ENCODE measurements around the gene SLC6A1. TPM values are rescaled to one million over a fixed set of nuclear protein-coding genes. Genes with fewer than 3 reads are reported as not detected.

Gene SLC6A1
- total RNA-seq, 1 donor from 2014 or later = 0.52 TPM

DNA sequence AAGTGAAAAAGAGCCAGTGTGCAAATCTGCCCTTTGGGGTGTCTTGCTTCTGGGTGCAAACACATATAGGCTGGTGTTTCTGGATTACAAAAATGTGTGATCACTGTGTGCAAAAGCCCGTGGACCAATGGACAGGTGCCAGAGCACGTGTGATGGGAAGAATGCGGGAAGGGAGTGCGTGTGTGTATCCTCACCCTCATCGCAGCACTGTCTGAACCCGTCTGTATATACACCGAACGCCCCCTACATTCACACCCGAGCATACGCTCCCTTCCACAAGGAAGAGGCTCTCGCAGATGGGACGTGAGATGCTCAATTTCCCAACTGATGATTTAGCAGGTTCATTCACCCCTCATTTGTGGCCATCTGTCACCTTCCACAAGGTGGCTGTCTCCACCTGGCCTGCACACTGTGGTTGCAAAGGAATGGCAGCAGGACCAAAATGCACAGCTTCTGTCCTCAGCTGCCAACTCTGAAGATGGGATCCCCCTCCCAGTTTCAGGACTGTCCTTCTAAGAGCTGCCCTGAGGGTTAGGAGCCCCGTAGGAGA lies 19.4 kb upstream of the SLC6A1 start:
- no peak overlapping the region for H3K4me2 ChIP-seq
- no peaks in the 10 kb centered on the region for H3K9me3 ChIP-seq (ENCODE audit: low read depth)
- H3K36me3 ChIP-seq = no peaks in the 10 kb centered on the region
- peaks cover 20% of the 10 kb centered on the region for H3K4me1 Mint-ChIP-seq
- no peaks in the 10 kb centered on the region for H3F3A ChIP-seq (ENCODE audit: low read depth)
- H3K79me2 ChIP-seq (ENCODE audit: low read depth) = no peaks in the 10 kb centered on the region
- no peak overlapping the region for H3K27ac ChIP-seq
- no peak overlapping the region for H3K27ac Mint-ChIP-seq
- H3K9ac ChIP-seq = no peak overlapping the region
- peaks cover 18% of the 10 kb centered on the region for H3K27me3 Mint-ChIP-seq (ENCODE audit: insufficient read depth, low read depth)
- no peaks in the 10 kb centered on the region for H3K27me3 ChIP-seq
- H2AFZ ChIP-seq (replicated peaks) = no peak overlapping the region
- no peak for DNase-seq (ENCODE audit: low spot score)
- peaks cover 2% of the 10 kb centered on the region for H3K9me3 Mint-ChIP-seq
- H3K4me3 Mint-ChIP-seq = no peak overlapping the region
- no peaks in the 10 kb centered on the region for H3K36me3 Mint-ChIP-seq
- peaks cover 7% of the 10 kb centered on the region for H3K4me1 ChIP-seq
- peaks cover 3% of the 10 kb centered on the region for H4K20me1 ChIP-seq (ENCODE audit: low read depth)
- no peak overlapping the region for H3K4me3 ChIP-seq
- TF ChIP-seq EZH2 (IDR thresholded peaks at IDR 0.05) (no peak), EZH2phosphoT487 (IDR thresholded peaks at IDR 0.05) (no peak)
- TF ChIP-seq, protein P1, sequence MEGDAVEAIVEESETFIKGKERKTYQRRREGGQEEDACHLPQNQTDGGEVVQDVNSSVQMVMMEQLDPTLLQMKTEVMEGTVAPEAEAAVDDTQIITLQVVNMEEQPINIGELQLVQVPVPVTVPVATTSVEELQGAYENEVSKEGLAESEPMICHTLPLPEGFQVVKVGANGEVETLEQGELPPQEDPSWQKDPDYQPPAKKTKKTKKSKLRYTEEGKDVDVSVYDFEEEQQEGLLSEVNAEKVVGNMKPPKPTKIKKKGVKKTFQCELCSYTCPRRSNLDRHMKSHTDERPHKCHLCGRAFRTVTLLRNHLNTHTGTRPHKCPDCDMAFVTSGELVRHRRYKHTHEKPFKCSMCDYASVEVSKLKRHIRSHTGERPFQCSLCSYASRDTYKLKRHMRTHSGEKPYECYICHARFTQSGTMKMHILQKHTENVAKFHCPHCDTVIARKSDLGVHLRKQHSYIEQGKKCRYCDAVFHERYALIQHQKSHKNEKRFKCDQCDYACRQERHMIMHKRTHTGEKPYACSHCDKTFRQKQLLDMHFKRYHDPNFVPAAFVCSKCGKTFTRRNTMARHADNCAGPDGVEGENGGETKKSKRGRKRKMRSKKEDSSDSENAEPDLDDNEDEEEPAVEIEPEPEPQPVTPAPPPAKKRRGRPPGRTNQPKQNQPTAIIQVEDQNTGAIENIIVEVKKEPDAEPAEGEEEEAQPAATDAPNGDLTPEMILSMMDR (IDR thresholded peaks at IDR 0.05) = no peak

- Histone ChIP-seq H3F3A (ENCODE audit: low read depth) (no peaks in the 10 kb centered on the region), H3K4me3 (no peak overlapping the region), H3K36me3 (no peaks in the 10 kb centered on the region), H3K27me3 (no peaks in the 10 kb centered on the region), H4K20me1 (ENCODE audit: low read depth) (no peaks in the 10 kb centered on the region), H3K4me2 (no peak overlapping the region), H3K27ac (no peak overlapping the region), H3K4me1 (peaks cover 8% of the 10 kb centered on the region), H3K9ac (no peak overlapping the region), H3K9me3 (ENCODE audit: low read depth) (no peaks in the 10 kb centered on the region), H3K79me2 (ENCODE audit: low read depth) (no peaks in the 10 kb centered on the region), H2AFZ (replicated peaks) (no peak overlapping the region)
- DNase-seq (ENCODE audit: low spot score) = no peak
- Mint-ChIP-seq H3K27me3 (ENCODE audit: insufficient read depth, low read depth) (peaks cover 21% of the 10 kb centered on the region), H3K4me3 (no peak overlapping the region), H3K36me3 (no peaks in the 10 kb centered on the region), H3K4me1 (peaks cover 19% of the 10 kb centered on the region), H3K9me3 (peaks cover 2% of the 10 kb centered on the region), H3K27ac (no peak overlapping the region)
- TF ChIP-seq, protein P1 (IDR thresholded peaks at IDR 0.05) = no peak
- TF ChIP-seq EZH2phosphoT487 (IDR thresholded peaks at IDR 0.05) = no peak
- no peak for TF ChIP-seq EZH2 (IDR thresholded peaks at IDR 0.05)
Observed at GRCh38 chr3:10974131-10974530, 18.4 kb upstream of the SLC6A1 start.

- H3K9me3 Mint-ChIP-seq = peaks cover 2% of the 10 kb centered on the region
- Histone ChIP-seq H2AFZ (replicated peaks) (no peak overlapping the region), H3K27me3 (no peaks in the 10 kb centered on the region), H4K20me1 (ENCODE audit: low read depth) (no peaks in the 10 kb centered on the region), H3K9me3 (ENCODE audit: low read depth) (no peaks in the 10 kb centered on the region), H3K36me3 (no peaks in the 10 kb centered on the region), H3K79me2 (ENCODE audit: low read depth) (no peaks in the 10 kb centered on the region), H3K4me3 (no peak overlapping the region), H3K9ac (no peak overlapping the region), H3F3A (ENCODE audit: low read depth) (no peaks in the 10 kb centered on the region), H3K4me1 (peaks cover 8% of the 10 kb centered on the region), H3K4me2 (no peak overlapping the region), H3K27ac (no peak overlapping the region)
- TF ChIP-seq EZH2 (IDR thresholded peaks at IDR 0.05) (no peak), EZH2phosphoT487 (IDR thresholded peaks at IDR 0.05) (no peak)
- TF ChIP-seq, protein P1 (IDR thresholded peaks at IDR 0.05) = no peak
- no peaks in the 10 kb centered on the region for H3K36me3 Mint-ChIP-seq
- no peak overlapping the region for H3K27ac Mint-ChIP-seq
- no peak for DNase-seq (ENCODE audit: low spot score)
- H3K4me3 Mint-ChIP-seq = no peak overlapping the region
- H3K4me1 Mint-ChIP-seq = peaks cover 20% of the 10 kb centered on the region
- peaks cover 21% of the 10 kb centered on the region for H3K27me3 Mint-ChIP-seq (ENCODE audit: insufficient read depth, low read depth)
Observed at GRCh38 chr3:10974746-10975375, 17.7 kb upstream of the SLC6A1 start.
